ENCODE data around the gene KIF23.
"Not testable (repeated sequence)": the region's sequence is repeated elsewhere in the genome, so short reads cannot be mapped to it uniquely, and the experiment has no call there.

Gene KIF23

GRCh38 chr15:69439623-69440022, 25.5 kb downstream of the KIF23 start:
- DNase-seq: no peak

DNA sequence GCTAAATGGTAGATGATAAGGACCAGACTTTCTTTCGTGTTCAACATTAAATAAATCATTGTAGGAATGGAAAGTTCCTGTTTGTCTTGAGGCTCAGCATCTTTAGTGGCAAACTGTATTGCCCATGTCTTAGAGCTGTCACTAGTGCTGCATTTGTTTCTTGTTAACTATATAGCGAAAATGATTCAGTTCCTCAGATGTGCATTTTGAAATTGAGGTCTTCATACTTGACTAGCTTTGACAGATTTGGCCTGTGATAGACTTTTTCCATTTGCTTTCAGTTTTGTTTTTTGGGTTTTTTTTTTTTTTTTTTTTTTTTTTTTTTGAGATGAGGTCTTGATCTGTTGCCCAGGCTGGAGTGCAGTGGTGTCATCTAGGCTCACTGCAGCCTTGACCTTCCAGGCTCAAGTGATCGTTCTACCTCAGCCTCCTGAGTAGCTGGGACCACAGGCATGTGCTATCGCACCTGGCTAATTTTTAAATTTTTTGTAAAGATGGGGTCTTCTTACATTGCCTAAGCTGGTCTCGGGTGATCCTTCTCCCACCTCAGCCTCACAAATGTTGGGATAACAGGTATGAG, 29.0 kb downstream of the KIF23 start:
- no peak for DNase-seq

DNA sequence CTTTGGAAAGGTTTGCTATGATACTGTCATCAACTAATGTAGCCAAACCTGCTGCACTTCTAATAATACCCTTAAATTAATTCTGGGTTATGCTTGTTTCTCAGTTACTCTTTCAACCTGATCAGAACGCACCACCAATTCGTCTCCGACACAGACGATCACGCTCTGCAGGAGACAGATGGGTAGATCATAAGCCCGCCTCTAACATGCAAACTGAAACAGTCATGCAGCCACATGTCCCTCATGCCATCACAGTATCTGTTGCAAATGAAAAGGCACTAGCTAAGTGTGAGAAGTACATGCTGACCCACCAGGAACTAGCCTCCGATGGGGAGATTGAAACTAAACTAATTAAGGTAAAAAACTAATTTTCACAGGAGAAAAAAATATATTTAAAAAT, 30.5 kb downstream of the KIF23 start:
- no peak for DNase-seq

- DNase-seq: no peak
Measured at GRCh38 chr15:69446953-69447352, 32.8 kb downstream of the KIF23 start.

DNA sequence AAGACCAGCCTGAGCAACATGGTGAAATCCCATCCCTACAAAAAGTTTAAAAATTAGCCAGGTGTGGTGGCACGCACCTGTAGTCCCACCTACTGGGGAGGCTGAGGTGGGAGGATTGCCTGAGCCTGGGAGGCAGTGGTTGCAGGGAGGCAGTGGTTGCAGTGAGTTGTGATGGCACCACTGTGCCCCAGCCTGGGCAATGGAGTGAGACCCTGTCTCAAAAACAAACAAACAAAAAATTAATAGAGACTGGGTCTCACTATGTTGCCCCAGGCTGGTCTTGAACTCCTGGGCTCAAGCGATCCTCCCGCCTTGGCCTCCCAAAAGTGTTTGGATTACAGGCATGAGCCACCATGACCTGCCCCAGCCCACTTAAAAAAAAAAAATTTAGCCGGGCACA, 36.1 kb downstream of the KIF23 start:
- DNase-seq: not testable (repeated sequence)

- DNase-seq: no peak
Measured at GRCh38 chr15:69450968-69451695, 37.0 kb downstream of the KIF23 start.

- DNase-seq: no peak
Measured at GRCh38 chr15:69451951-69452691, 38.0 kb downstream of the KIF23 start.

- DNase-seq: peak; percentile 97
Measured at GRCh38 chr15:69452692-69453521, 38.8 kb downstream of the KIF23 start, which contains the start of gene RPLP1. Gene RPLP1, plus strand, starts transcription at chr15:69452818. Its CDS starts 131 bp downstream, at chr15:69452949.

DNA sequence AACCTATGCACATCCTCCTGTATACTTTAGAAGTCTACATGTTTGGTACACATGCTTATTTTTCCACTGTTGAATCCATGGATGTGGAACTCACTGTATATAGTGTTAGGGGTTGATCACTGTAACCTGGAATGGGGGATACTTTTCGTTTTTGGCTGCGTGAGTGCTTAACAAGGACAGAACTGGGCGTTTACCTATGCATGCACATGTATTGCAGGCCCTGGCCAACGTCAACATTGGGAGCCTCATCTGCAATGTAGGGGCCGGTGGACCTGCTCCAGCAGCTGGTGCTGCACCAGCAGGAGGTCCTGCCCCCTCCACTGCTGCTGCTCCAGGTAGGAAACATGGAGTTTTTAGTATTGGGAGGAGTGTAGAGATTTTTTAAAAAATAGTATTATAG, 40.8 kb downstream of the KIF23 start:
- no peak for DNase-seq

GRCh38 chr15:69456208-69457166, 42.3 kb downstream of the KIF23 start:
- DNase-seq: no peak

DNA sequence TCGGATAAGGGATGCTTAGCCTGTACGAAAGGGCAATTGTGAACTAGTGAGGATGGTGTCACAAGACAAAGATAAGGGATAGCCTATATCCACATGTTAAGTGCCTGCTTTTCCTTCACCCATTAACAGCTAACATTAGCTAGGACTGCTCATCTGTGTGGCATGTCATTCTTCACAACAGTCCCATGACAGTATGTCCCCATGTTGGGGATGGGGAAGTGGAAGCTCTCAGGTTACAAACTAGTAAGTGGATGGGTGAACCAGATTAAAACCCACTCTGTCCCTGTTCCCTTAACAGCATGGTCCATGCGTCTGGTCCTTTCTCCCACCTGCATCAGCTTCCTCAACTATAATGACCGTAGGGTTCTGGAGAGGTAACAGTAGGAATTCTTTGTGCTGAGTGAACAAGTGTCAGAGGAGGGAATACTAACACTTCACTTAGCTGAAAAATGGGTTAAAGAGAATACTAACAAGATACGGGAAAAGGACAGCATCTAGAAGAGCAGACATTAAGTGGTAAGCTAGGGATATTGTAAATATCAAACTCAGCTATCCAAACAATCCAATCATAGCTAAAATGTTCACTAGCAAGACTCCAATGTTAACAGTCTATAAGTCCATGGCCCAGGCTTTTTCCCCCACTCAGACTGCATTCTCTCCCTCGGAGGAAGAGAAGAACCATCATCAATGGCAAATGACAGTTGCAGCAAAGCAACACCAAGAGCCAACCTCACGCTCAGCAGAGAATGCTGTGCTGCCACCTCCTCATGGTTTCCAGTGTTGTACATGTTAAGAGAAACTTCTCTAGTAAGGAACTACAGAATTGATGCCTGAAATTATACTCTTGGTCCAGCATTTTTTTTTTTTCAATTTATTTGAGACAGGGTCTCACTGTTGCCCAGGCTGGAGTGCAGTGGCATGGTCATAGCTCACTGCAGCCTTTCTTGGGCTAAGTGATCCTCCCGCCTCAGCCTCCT, 43.4 kb downstream of the KIF23 start:
- no peak for DNase-seq

GRCh38 chr15:69459066-69459465, 44.9 kb downstream of the KIF23 start:
- DNase-seq: no peak

GRCh38 chr15:69460481-69460880, 46.3 kb downstream of the KIF23 start:
- no peak for DNase-seq

- no peak for DNase-seq
Measured at GRCh38 chr15:69462030-69462492, 47.9 kb downstream of the KIF23 start.

DNA sequence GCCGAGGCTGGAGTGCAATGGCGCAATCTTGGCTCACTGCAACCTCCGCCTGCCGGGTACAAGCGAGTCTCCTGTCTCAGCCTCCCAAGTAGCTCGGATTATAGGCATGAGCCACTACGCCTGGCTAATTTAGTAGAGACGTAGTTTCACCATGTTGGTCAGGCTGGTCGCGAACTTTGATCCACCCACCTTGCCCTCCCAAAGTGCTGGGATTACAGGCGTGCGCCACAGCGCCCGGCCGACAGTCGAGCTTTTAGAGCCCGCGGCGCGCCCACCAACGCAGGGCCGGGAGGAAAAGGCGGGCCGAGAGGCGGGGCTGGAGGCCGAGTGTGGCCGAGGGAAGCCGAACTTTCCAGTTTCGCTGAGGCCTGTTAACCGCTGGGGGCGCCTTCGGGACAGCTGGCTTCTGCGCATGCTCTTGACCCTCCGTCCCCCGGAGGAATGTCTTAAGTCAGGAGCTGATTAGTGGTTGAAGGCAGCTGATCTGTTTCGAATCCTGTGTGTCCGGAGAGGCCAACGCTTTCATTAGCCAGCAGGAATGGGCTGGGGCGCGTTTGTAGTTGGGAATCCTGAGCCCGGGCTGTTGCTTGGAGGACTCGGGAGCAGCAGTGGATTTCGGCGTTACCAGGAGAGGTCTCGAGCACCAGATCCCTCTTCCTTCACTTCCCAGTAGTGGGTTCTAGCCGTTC, 48.5 kb downstream of the KIF23 start:
- DNase-seq: peak; percentile 95

DNA sequence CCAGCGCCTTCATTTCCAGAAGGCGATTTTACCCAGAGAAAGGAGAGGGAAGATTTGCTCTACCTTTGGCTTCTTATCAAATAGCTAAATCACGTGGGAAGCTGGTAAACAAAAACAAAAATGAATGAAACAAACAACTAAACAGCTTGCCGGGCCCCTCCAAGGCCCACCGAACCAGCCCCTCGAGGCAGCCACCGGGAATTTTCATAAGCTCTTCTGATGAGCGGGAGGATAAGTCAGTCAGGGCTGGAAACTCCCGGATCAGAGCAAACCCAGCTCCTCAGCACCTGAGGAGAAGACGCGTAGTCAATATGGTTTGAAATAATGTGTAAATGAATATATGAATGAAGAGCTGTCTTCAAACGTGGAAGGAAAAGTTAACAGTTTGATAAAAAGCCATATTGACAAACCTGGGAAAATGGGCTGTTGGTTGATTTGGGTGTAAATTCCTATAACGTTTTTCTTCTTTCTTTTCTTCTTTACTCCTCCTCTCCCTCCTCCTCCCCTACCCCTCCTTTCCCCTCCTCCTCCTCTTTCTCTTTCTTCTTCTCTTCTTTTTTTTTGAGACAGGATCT, 49.1 kb downstream of the KIF23 start:
- DNase-seq: no peak

- no peak for DNase-seq
Measured at GRCh38 chr15:69465253-69465652, 51.1 kb downstream of the KIF23 start.

DNA sequence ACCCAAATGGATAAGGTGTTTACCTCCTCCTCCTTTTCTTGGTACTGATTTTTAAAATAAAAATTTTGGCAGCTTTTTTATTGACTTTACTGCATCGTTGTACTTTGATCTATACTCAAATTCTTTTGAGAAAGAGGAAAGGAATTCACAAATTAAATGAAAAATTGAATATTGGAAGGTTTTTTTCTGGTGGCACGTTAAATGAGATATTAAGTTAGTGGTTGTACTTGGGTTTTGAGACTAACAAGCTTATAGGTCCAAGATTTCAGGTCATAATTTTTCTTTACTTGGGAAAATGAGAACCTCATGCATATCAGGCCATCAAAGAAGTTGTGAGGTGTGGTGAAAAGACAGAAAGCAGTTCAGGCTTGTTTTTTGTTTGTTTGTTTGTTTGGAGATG, 52.6 kb downstream of the KIF23 start:
- no peak for DNase-seq

GRCh38 chr15:69467636-69468035, 53.5 kb downstream of the KIF23 start:
- no peak for DNase-seq

Measured in activated CD4-positive, alpha-beta T cell treated with anti-CD3 and anti-CD28 coated beads, Interleukin-2, amount 50 U/mL, for 16 hours (primary cell).